GM18909 (cell line): Measurements from ENCODE around the gene APOBEC4.

Experiments used
- ATAC-seq: cut with Tn5 transposase; IDR thresholded peaks from one replicate; pipeline ENCODE4 v1.9.1; 2021; ENCODE audit warnings: mild to moderate bottlenecking; ENCODE audit not compliant: unreplicated experiment, poor library complexity

APOBEC4 gene

GRCh38 chr1:183607322-183607980 lies 45.7 kb downstream of the APOBEC4 start:
- peak; percentile 41 for ATAC-seq

DNA sequence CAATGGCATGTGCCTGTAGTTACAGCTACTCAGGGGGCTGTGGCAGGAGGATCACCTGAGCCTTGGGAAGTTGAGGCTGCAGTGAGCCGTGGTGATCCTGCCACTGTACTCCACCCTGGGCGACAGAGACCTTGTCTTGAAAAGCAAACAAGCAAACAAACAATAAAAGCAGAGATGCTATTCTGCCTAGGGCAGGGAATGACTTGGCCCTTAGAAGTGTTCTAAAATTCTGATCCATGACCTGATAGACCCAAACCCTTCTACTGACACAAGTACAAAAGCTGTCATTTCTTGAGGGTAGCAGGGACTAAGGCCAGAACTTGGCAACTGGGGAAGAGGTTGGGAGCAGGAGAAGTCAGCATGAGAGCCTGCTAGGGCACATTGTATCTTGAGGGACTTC lies 47.2 kb downstream of the APOBEC4 start:
- ATAC-seq: no peak

DNA sequence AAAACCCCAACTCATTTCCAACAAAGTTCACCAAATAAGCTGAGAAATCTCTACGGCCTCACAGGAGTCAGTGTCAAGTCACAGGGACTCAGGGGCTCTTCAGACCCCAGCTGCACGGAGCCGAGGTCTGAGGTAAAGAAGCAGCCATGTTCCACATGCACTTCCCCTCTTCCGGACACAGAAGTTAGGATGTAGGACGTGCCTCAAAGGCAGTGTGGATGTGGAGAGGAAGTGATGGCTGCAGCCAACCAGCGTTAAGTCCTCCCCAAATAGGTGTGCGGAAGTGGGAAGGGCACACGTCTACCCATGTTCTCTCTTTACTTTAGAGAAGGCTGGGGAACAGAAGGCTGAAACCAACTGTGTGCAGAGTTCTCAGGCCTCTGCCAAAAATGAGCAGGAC lies 48.3 kb downstream of the APOBEC4 start:
- ATAC-seq: peak; percentile 20

DNA sequence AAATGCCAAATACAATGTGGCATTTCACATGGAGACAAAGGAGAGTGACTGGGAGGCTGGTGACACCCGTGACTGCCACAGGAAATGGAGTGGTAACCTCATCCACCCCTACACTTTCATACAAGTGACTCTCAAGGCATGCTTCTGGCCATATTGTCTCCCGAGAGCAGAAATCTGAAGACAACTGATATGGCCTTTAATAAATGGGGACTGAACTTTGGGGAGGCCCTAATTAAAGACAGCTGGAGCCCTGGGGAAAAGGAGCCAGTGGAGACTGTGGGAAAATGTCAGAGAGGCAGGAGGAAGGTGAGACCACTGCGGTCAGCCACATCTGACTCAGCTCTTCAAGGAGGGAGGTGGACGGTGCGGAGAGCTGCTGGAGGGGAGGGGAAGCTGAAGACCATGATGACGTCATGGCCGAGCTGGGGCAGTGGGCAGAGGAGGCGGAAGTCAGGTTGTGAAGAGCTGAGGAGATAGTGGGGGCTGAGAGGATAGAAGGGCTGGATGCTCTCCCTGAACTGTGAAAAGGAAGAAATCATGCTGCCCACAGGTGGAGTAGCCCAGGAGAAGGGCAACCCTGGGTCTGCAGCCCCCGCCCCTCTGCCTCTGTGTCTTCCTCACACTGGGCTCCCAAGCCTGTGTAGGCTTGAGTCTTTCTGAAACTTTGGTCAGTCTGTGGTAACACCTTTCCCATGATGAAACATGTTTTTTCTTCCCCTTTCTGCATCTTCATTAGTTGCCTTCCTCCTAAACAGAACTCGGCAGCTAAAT lies 48.9 kb downstream of the APOBEC4 start:
- peak; percentile 53 for ATAC-seq

- no peak for ATAC-seq
Observed at GRCh38 chr1:183602510-183602909, 50.6 kb downstream of the APOBEC4 start.

DNA sequence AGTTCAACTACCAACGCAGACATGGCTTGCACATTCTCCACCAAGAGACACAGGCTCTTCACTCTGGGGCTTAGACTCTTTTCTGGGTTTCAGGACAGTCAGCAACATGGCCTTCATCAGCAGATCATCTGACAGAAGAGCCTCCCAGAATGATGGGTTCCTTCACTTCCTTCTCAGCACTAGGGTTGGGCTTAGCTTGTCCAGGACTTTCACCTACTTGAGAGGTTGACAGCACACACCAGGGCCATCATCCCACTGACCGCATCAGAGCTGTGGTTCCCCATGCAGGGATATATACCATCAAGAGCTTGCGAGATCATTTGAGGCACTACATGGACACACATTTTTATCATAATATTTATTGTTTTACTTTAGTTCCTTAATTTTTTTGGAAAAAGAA lies 52.5 kb downstream of the APOBEC4 start:
- ATAC-seq: no peak

- ATAC-seq: no peak
Observed at GRCh38 chr1:183600136-183600535, 53.0 kb downstream of the APOBEC4 start.

- ATAC-seq: peak; percentile 81
Observed at GRCh38 chr1:183598386-183598785, 54.7 kb downstream of the APOBEC4 start.

- no peak for ATAC-seq
Observed at GRCh38 chr1:183597656-183598347, 55.3 kb downstream of the APOBEC4 start.

- no peak for ATAC-seq
Observed at GRCh38 chr1:183596500-183596899, 56.6 kb downstream of the APOBEC4 start.
